HepG2 (cell line): ENCODE measurements around the gene FRMPD3.

ENCODE experiments used
- ATF1 ChIP-seq: IDR thresholded peaks from 2 replicates; pipeline ENCODE4 v1.6.1; 2016; ENCODE audit warnings: mild to moderate bottlenecking, control low read depth
- BRCA1 ChIP-seq: sonication (generic); formaldehyde crosslinking; IDR thresholded peaks from 2 replicates; pipeline ENCODE4 v1.4.0; 2020; ENCODE audit warnings: missing genetic modification reagents
- CHD4 ChIP-seq: fragments of 200-600 bp; sonication (generic); IDR thresholded peaks from 2 replicates; pipeline ENCODE4 v1.7.0; 2017; ENCODE audit warnings: mild to moderate bottlenecking, low read length, borderline replicate concordance
- IKZF4 ChIP-seq: sonication (generic); formaldehyde crosslinking; IDR thresholded peaks from 2 replicates; pipeline ENCODE4 v1.5.1; 2020; ENCODE audit warnings: borderline replicate concordance, mild to moderate bottlenecking, low read depth, missing genetic modification reagents; ENCODE audit errors: not compliant biosample characterization
- KDM4B ChIP-seq: sonication (generic); formaldehyde crosslinking; IDR thresholded peaks from 2 replicates; pipeline ENCODE4 v1.4.0; 2020; ENCODE audit warnings: missing genetic modification reagents
- PHB2 ChIP-seq: fragments of 450-650 bp; IDR thresholded peaks from 2 replicates; pipeline ENCODE4 v1.6.1; 2018; ENCODE audit not compliant: partially characterized antibody
- SIN3A ChIP-seq: IDR thresholded peaks from 2 replicates; pipeline ENCODE4 v1.6.1; 2011; ENCODE audit warnings: low read depth, mild to moderate bottlenecking, control low read depth, low read length, borderline replicate concordance
- TF ChIP-seq, protein P1 (sequence below): sonication (generic); formaldehyde crosslinking; IDR thresholded peaks from 2 replicates; pipeline ENCODE4 v1.5.0; 2020; ENCODE audit warnings: mild to moderate bottlenecking, missing genetic modification reagents, moderate library complexity
- TF ChIP-seq, protein P2 (sequence below): sonication (generic); formaldehyde crosslinking; IDR thresholded peaks from 2 replicates; pipeline ENCODE4 v1.4.0; 2020; ENCODE audit warnings: mild to moderate bottlenecking, missing genetic modification reagents
- TF ChIP-seq, protein P3 (sequence below): sonication (generic); formaldehyde crosslinking; IDR thresholded peaks from 2 replicates; pipeline ENCODE4 v1.5.0; 2020; ENCODE audit warnings: mild to moderate bottlenecking, missing genetic modification reagents, borderline replicate concordance

DNA sequence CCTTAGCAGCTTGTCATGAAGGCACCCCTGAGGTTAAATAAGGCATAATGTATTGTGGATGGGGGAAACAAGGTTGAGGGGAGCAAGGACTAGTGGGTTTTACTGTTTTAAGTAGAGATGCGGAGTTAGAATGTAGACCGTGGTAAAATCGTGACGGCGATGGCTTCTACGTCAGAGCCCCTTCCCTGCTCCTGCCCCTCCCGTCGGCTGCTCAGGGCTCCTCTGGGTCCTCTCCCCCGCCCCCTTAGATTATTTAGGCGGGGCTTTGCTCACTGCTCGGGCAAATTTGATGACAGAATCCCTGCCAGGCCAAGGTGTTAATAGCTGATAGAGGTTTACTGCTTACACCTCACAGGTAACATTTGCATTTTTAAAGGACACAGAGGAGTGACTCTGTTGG lies 2.3 kb downstream of the FRMPD3 start:
- TF ChIP-seq, protein P1, sequence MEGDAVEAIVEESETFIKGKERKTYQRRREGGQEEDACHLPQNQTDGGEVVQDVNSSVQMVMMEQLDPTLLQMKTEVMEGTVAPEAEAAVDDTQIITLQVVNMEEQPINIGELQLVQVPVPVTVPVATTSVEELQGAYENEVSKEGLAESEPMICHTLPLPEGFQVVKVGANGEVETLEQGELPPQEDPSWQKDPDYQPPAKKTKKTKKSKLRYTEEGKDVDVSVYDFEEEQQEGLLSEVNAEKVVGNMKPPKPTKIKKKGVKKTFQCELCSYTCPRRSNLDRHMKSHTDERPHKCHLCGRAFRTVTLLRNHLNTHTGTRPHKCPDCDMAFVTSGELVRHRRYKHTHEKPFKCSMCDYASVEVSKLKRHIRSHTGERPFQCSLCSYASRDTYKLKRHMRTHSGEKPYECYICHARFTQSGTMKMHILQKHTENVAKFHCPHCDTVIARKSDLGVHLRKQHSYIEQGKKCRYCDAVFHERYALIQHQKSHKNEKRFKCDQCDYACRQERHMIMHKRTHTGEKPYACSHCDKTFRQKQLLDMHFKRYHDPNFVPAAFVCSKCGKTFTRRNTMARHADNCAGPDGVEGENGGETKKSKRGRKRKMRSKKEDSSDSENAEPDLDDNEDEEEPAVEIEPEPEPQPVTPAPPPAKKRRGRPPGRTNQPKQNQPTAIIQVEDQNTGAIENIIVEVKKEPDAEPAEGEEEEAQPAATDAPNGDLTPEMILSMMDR (CRISPR knock-in tag) = no peak
- TF ChIP-seq BRCA1 (CRISPR knock-in tag) (no peak), SIN3A (no peak), KDM4B (CRISPR knock-in tag) (no peak), ATF1 (CRISPR knock-in tag) (no peak), PHB2 (no peak), IKZF4 (no peak), CHD4 (no peak)
- TF ChIP-seq, protein P2, sequence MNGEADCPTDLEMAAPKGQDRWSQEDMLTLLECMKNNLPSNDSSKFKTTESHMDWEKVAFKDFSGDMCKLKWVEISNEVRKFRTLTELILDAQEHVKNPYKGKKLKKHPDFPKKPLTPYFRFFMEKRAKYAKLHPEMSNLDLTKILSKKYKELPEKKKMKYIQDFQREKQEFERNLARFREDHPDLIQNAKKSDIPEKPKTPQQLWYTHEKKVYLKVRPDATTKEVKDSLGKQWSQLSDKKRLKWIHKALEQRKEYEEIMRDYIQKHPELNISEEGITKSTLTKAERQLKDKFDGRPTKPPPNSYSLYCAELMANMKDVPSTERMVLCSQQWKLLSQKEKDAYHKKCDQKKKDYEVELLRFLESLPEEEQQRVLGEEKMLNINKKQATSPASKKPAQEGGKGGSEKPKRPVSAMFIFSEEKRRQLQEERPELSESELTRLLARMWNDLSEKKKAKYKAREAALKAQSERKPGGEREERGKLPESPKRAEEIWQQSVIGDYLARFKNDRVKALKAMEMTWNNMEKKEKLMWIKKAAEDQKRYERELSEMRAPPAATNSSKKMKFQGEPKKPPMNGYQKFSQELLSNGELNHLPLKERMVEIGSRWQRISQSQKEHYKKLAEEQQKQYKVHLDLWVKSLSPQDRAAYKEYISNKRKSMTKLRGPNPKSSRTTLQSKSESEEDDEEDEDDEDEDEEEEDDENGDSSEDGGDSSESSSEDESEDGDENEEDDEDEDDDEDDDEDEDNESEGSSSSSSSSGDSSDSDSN = no peak
- TF ChIP-seq, protein P3, sequence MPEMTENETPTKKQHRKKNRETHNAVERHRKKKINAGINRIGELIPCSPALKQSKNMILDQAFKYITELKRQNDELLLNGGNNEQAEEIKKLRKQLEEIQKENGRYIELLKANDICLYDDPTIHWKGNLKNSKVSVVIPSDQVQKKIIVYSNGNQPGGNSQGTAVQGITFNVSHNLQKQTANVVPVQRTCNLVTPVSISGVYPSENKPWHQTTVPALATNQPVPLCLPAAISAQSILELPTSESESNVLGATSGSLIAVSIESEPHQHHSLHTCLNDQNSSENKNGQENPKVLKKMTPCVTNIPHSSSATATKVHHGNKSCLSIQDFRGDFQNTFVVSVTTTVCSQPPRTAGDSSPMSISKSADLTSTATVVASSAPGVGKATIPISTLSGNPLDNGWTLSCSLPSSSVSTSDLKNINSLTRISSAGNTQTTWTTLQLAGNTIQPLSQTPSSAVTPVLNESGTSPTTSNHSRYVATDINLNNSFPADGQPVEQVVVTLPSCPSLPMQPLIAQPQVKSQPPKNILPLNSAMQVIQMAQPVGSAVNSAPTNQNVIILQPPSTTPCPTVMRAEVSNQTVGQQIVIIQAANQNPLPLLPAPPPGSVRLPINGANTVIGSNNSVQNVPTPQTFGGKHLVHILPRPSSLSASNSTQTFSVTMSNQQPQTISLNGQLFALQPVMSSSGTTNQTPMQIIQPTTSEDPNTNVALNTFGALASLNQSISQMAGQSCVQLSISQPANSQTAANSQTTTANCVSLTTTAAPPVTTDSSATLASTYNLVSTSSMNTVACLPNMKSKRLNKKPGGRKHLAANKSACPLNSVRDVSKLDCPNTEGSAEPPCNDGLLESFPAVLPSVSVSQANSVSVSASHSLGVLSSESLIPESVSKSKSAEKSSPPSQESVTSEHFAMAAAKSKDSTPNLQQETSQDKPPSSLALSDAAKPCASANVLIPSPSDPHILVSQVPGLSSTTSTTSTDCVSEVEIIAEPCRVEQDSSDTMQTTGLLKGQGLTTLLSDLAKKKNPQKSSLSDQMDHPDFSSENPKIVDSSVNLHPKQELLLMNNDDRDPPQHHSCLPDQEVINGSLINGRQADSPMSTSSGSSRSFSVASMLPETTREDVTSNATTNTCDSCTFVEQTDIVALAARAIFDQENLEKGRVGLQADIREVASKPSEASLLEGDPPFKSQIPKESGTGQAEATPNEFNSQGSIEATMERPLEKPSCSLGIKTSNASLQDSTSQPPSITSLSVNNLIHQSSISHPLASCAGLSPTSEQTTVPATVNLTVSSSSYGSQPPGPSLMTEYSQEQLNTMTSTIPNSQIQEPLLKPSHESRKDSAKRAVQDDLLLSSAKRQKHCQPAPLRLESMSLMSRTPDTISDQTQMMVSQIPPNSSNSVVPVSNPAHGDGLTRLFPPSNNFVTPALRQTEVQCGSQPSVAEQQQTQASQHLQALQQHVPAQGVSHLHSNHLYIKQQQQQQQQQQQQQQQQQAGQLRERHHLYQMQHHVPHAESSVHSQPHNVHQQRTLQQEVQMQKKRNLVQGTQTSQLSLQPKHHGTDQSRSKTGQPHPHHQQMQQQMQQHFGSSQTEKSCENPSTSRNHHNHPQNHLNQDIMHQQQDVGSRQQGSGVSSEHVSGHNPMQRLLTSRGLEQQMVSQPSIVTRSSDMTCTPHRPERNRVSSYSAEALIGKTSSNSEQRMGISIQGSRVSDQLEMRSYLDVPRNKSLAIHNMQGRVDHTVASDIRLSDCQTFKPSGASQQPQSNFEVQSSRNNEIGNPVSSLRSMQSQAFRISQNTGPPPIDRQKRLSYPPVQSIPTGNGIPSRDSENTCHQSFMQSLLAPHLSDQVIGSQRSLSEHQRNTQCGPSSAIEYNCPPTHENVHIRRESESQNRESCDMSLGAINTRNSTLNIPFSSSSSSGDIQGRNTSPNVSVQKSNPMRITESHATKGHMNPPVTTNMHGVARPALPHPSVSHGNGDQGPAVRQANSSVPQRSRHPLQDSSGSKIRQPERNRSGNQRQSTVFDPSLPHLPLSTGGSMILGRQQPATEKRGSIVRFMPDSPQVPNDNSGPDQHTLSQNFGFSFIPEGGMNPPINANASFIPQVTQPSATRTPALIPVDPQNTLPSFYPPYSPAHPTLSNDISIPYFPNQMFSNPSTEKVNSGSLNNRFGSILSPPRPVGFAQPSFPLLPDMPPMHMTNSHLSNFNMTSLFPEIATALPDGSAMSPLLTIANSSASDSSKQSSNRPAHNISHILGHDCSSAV = no peak
